ENCODE results near the gene DDX24. TPM values are rescaled to one million over a fixed set of nuclear protein-coding genes. Genes with fewer than 3 reads are reported as not detected.

The DDX24 gene
- total RNA-seq, 1 donor from 2014 or later: 206 TPM

DNA sequence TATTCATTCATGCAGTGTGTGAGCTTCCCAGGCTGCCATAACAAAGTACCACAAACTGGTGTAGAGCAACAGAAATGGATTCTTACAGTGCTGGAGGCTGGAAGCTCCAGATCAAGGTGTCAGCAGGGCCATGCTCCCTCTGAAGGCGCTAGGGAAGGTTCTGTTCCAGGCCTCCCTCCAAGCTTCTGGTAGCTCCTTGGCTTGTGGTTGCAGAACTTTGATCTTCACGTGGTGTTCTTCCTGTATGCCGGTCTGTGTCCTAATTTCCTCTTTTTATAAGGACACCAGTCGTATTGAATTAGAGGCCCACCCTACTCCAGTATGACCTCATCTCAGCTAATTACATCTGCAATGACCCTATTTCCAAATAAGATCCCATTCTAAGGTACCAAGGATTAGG, 51.7 kb downstream of the DDX24 start:
- FAIRE-seq: no peak
- Histone ChIP-seq H3K27me3 (ENCODE audit: insufficient read depth, low read length) (no peaks in the 10 kb centered on the region), H3K36me3 (ENCODE audit: insufficient read depth, low read length) (no peaks in the 10 kb centered on the region), H3K4me3 (ENCODE audit: insufficient read depth, low read depth, low read length) (no peak overlapping the region), H4K20me1 (ENCODE audit: insufficient read depth, low read length) (no peaks in the 10 kb centered on the region), H3K4me2 (ENCODE audit: low read length) (no peak overlapping the region), H3K27ac (ENCODE audit: low read depth, low read length) (no peak overlapping the region), H3K4me1 (ENCODE audit: insufficient read depth, low read length) (peaks cover 26% of the 10 kb centered on the region), H2AFZ (ENCODE audit: low read depth, low read length) (no peak overlapping the region), H3K9me3 (ENCODE audit: insufficient read depth, low read depth, low read length) (no peaks in the 10 kb centered on the region), H3K9ac (ENCODE audit: low read length) (no peak overlapping the region), H3K79me2 (ENCODE audit: insufficient read depth, low read length) (no peaks in the 10 kb centered on the region)
- DNase-seq (ENCODE audit: low read depth): no peak
- no peak for TF ChIP-seq EZH2 (IDR thresholded peaks at IDR 0.05; ENCODE audit: insufficient read depth, low read length)
- TF ChIP-seq, protein P1, sequence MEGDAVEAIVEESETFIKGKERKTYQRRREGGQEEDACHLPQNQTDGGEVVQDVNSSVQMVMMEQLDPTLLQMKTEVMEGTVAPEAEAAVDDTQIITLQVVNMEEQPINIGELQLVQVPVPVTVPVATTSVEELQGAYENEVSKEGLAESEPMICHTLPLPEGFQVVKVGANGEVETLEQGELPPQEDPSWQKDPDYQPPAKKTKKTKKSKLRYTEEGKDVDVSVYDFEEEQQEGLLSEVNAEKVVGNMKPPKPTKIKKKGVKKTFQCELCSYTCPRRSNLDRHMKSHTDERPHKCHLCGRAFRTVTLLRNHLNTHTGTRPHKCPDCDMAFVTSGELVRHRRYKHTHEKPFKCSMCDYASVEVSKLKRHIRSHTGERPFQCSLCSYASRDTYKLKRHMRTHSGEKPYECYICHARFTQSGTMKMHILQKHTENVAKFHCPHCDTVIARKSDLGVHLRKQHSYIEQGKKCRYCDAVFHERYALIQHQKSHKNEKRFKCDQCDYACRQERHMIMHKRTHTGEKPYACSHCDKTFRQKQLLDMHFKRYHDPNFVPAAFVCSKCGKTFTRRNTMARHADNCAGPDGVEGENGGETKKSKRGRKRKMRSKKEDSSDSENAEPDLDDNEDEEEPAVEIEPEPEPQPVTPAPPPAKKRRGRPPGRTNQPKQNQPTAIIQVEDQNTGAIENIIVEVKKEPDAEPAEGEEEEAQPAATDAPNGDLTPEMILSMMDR (IDR thresholded peaks at IDR 0.05; ENCODE audit: insufficient read depth, low read depth, low read length): no peak
- Mint-ChIP-seq H3K27me3 (ENCODE audit: low read depth, unreplicated experiment) (no peaks in the 10 kb centered on the region), H3K27ac (ENCODE audit: unreplicated experiment) (no peak overlapping the region), H3K9me3 (ENCODE audit: unreplicated experiment) (peaks cover 2% of the 10 kb centered on the region), H3K4me3 (ENCODE audit: unreplicated experiment) (no peak overlapping the region), H3K4me1 (ENCODE audit: low read depth, unreplicated experiment) (no peaks in the 10 kb centered on the region), H3K36me3 (ENCODE audit: low read depth, unreplicated experiment) (peaks cover 4% of the 10 kb centered on the region)

DNA sequence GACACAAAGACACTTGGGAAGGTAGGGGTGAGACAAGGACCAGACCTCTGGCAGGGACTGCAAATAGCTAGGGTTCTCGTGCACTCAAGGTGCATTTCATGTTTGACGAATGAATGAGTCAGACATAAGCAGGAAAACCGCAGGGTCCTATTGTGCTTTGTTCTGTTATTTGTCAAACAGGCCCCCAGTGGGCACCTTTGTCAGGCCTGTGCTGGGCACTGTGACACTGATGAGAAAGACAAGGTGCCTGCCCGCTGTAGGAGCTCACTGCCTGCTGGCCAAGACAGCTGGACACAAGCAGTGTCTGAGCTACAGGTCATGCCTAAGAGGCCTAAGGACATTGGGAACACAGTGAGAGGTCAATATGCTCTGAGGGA, 52.6 kb downstream of the DDX24 start:
- Mint-ChIP-seq H3K9me3 (ENCODE audit: unreplicated experiment) (peaks cover 2% of the 10 kb centered on the region), H3K4me3 (ENCODE audit: unreplicated experiment) (peak overlapping the region; percentile 41), H3K27me3 (ENCODE audit: low read depth, unreplicated experiment) (peaks cover 4% of the 10 kb centered on the region), H3K4me1 (ENCODE audit: low read depth, unreplicated experiment) (no peaks in the 10 kb centered on the region), H3K27ac (ENCODE audit: unreplicated experiment) (no peak overlapping the region), H3K36me3 (ENCODE audit: low read depth, unreplicated experiment) (peaks cover 4% of the 10 kb centered on the region)
- H3K4me1 ChIP-seq (ENCODE audit: insufficient read depth, low read length): peaks cover 26% of the 10 kb centered on the region
- TF ChIP-seq EZH2 (IDR thresholded peaks at IDR 0.05; ENCODE audit: insufficient read depth, low read length): no peak
- TF ChIP-seq, protein P1 (IDR thresholded peaks at IDR 0.05; ENCODE audit: insufficient read depth, low read depth, low read length): no peak
- no peaks in the 10 kb centered on the region for H3K27me3 ChIP-seq (ENCODE audit: insufficient read depth, low read length)
- H3K4me3 ChIP-seq (ENCODE audit: insufficient read depth, low read depth, low read length): no peak overlapping the region
- FAIRE-seq (peak; percentile 56), DNase-seq (ENCODE audit: low read depth) (peak; percentile 62)
- H3K9me3 ChIP-seq (ENCODE audit: insufficient read depth, low read depth, low read length): no peaks in the 10 kb centered on the region
- no peaks in the 10 kb centered on the region for H4K20me1 ChIP-seq (ENCODE audit: insufficient read depth, low read length)
- H3K79me2 ChIP-seq (ENCODE audit: insufficient read depth, low read length): no peaks in the 10 kb centered on the region
- no peak overlapping the region for H3K9ac ChIP-seq (ENCODE audit: low read length)
- peak overlapping the region; percentile 19 for H3K27ac ChIP-seq (ENCODE audit: low read depth, low read length)
- H3K4me2 ChIP-seq (ENCODE audit: low read length): peak overlapping the region; percentile 51
- no peaks in the 10 kb centered on the region for H3K36me3 ChIP-seq (ENCODE audit: insufficient read depth, low read length)
- no peak overlapping the region for H2AFZ ChIP-seq (ENCODE audit: low read depth, low read length)

DNA sequence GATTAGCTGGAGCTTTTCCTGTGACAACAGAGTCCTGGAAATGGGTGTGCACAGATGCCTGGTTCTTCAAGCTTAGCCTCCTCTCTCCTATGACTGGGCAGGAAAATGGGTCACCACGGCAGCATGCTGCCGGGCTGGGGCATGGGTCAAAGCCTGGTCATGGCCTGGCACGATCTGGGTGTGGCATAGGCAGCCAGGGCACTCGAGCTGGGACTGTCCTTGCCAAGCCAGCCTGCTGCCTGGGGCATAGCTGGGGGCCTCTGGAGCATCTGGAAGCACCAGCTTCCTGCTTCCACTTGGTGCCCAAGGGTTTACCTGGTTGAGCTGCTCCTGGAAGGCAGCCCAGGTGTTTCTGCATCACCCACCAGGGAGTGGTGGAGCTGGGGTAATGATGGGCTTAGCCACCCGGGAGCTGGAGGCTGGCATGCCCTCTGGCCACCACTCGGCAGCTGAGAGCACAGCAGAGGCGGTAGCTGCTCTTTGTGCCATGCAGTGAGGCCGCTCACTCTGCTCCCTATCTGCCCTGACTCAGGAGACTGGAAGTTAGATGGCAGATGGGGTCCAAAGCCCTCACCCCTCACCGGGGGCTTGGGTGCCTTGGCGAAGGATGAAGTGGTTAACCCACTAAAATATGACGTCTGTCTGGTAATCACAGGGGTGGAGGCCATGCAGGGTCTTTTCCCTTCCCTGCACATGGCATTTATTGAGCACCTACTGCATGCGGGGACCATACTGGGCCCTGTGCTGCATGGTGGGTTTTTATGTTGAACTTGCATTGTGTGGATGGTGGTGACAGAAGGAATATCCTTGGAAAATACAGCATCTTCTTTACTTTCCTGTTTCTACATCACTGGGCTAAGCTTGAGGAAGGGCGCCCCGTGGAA, 53.2 kb downstream of the DDX24 start:
- peaks cover 26% of the 10 kb centered on the region for H3K4me1 ChIP-seq (ENCODE audit: insufficient read depth, low read length)
- no peak overlapping the region for H3K4me3 ChIP-seq (ENCODE audit: insufficient read depth, low read depth, low read length)
- H3K9me3 ChIP-seq (ENCODE audit: insufficient read depth, low read depth, low read length): no peaks in the 10 kb centered on the region
- no peaks in the 10 kb centered on the region for H3K36me3 ChIP-seq (ENCODE audit: insufficient read depth, low read length)
- Mint-ChIP-seq H3K36me3 (ENCODE audit: low read depth, unreplicated experiment) (peaks cover 4% of the 10 kb centered on the region), H3K9me3 (ENCODE audit: unreplicated experiment) (peaks cover 2% of the 10 kb centered on the region), H3K4me1 (ENCODE audit: low read depth, unreplicated experiment) (no peaks in the 10 kb centered on the region), H3K27me3 (ENCODE audit: low read depth, unreplicated experiment) (peaks cover 4% of the 10 kb centered on the region), H3K27ac (ENCODE audit: unreplicated experiment) (no peak overlapping the region), H3K4me3 (ENCODE audit: unreplicated experiment) (peak overlapping the region; percentile 74)
- peak overlapping the region; percentile 19 for H3K27ac ChIP-seq (ENCODE audit: low read depth, low read length)
- H3K4me2 ChIP-seq (ENCODE audit: low read length): peak overlapping the region; percentile 51
- no peak overlapping the region for H2AFZ ChIP-seq (ENCODE audit: low read depth, low read length)
- no peaks in the 10 kb centered on the region for H3K79me2 ChIP-seq (ENCODE audit: insufficient read depth, low read length)
- no peaks in the 10 kb centered on the region for H4K20me1 ChIP-seq (ENCODE audit: insufficient read depth, low read length)
- FAIRE-seq: no peak
- TF ChIP-seq, protein P1 (IDR thresholded peaks at IDR 0.05; ENCODE audit: insufficient read depth, low read depth, low read length): no peak
- no peak for TF ChIP-seq EZH2 (IDR thresholded peaks at IDR 0.05; ENCODE audit: insufficient read depth, low read length)
- DNase-seq (ENCODE audit: low read depth): no peak
- no peak overlapping the region for H3K9ac ChIP-seq (ENCODE audit: low read length)
- H3K27me3 ChIP-seq (ENCODE audit: insufficient read depth, low read length): no peaks in the 10 kb centered on the region
